GM06990 (cell line): ENCODE measurements around the gene SS18.

Experiments
- DNase-seq: peaks from one replicate; pipeline ENCODE4 v3.0.0-alpha.2; 2011; ENCODE audit not compliant: insufficient read length; ENCODE audit errors: extremely low read depth
- H3K27me3 ChIP-seq: replicated peaks from 2 replicates; pipeline ENCODE4 v1.6.0; 2011; ENCODE audit warnings: low read length; ENCODE audit not compliant: control insufficient read depth, insufficient read depth
- H3K36me3 ChIP-seq: 2 replicates; pipeline ENCODE4 v1.5.1; 2011; ENCODE audit warnings: low read length; ENCODE audit not compliant: control insufficient read depth, insufficient read depth
- H3K4me3 ChIP-seq: replicated peaks from 2 replicates; pipeline ENCODE4 v1.5.1; 2011; ENCODE audit warnings: low read depth, mild to moderate bottlenecking, control low read depth, low read length
- CTCF ChIP-seq: IDR thresholded peaks from 2 replicates; pipeline ENCODE4 v1.5.1; 2011; ENCODE audit warnings: low read length, control low read depth, mild to moderate bottlenecking, inconsistent platforms; ENCODE audit not compliant: insufficient read depth, poor library complexity, severe bottlenecking

SS18 gene

GRCh38 chr18:25998461-25998860 lies 92.0 kb downstream of the SS18 start:
- DNase-seq, result no peak
- H3K36me3 ChIP-seq, result no peaks in the 10 kb centered on the region
- no peaks in the 10 kb centered on the region for H3K27me3 ChIP-seq
- no peak overlapping the region for H3K4me3 ChIP-seq
- no peak for TF ChIP-seq CTCF

GRCh38 chr18:25992566-25992965 lies 97.8 kb downstream of the SS18 start:
- TF ChIP-seq CTCF, result no peak
- no peak for DNase-seq

GRCh38 chr18:25990473-25990872 lies 99.9 kb downstream of the SS18 start:
- no peaks in the 10 kb centered on the region for H3K36me3 ChIP-seq
- no peak for DNase-seq
- no peak for TF ChIP-seq CTCF
- no peak overlapping the region for H3K4me3 ChIP-seq
- no peaks in the 10 kb centered on the region for H3K27me3 ChIP-seq

More at GRCh38 chr18:25992566-25992965, 97.8 kb downstream of the SS18 start:
- Histone ChIP-seq H3K36me3 (no peaks in the 10 kb centered on the region), H3K4me3 (no peak overlapping the region), H3K27me3 (no peaks in the 10 kb centered on the region)

GRCh38 chr18:25985707-25986394 lies 104.6 kb downstream of the SS18 start:
- DNase-seq, result no peak
- Histone ChIP-seq H3K36me3 (no peaks in the 10 kb centered on the region), H3K27me3 (no peaks in the 10 kb centered on the region), H3K4me3 (no peak overlapping the region)
- no peak for TF ChIP-seq CTCF

- Histone ChIP-seq H3K27me3 (no peaks in the 10 kb centered on the region), H3K36me3 (no peaks in the 10 kb centered on the region), H3K4me3 (no peak overlapping the region)
- no peak for DNase-seq
- TF ChIP-seq CTCF, result no peak
Observed at GRCh38 chr18:25983730-25984129, 106.7 kb downstream of the SS18 start.

- no peak for DNase-seq
- Histone ChIP-seq H3K27me3 (no peaks in the 10 kb centered on the region), H3K4me3 (no peak overlapping the region), H3K36me3 (no peaks in the 10 kb centered on the region)
- TF ChIP-seq CTCF, result no peak
Observed at GRCh38 chr18:25982961-25983360, 107.5 kb downstream of the SS18 start.
